K562 treated with DMSO at 1 percent for 24 hours (cell line): ENCODE measurements around the gene FAT1. TPM values are rescaled to one million over a fixed set of nuclear protein-coding genes. Genes with fewer than 3 reads are reported as not detected.

Experiments used
- total RNA-seq: library from RNA; unstranded; fragments of 300-600 nt; gene quantifications from 2 replicates; pipeline ENCODE4 v1.2.3, GENCODE V29; 2022; ENCODE audit warnings: low read depth; ENCODE audit not compliant: insufficient read depth

The FAT1 gene
- total RNA-seq, result 7.5 and 8.2 TPM in 2 replicates

DNA sequence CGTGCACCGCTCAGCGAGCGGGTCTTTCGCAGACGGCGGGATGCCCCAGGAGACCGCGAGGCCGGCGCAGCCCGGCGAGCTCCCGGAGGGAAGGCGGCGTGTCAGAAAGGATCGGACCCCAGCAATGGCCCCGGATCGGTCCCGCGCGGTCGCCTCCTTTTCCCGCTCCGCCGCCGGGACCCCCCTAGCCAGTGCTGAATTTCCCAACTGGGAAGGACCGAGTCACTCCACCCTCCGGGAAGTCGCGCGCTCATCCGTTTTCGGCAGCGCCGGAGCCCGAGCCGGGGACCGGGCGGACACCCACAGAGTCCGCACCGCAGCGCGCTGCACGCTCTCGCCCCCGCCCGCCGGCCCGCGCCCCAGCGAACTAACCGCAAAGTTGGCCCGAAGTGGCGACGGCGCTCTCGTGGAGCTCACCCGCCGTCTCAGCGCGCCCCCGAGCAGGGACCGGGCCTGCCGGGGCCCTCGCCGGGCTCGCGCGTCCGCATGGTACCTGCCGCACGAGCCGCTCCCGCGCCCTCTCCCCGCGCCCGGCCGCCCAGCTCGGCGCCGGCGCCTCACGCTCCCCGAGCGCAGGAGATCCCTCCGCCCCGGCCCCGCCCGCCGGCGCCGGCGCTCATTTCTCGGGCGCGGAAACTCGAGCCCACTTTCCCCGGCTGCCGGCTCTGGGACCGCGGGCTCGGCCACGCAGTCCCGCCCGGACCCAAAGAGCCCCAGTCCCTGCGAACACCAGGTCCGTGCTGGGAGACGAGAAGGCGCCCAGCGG lies at the start of gene FAT1:
Gene FAT1, minus strand, starts transcription at position 565 of the 766 bp plus-strand sequence. CDS start 14,029 bp downstream, outside the sequence.

GRCh38 chr4:186554914-186555827 lies 168.5 kb downstream of the FAT1 start, which contains the start of gene MTNR1A:
Gene MTNR1A (minus strand): TSS chr4:186555567. CDS start chr4:186555365, 202 bp downstream.

Other genes starting within 250 kb of the FAT1 start
- 0.70 and 0.95 TPM in 2 replicates for gene MTNR1A, start 168.3 kb downstream of the FAT1 start, total RNA-seq